ENCODE results near the gene SLC38A10. TPM values are rescaled to one million over a fixed set of nuclear protein-coding genes. Genes with fewer than 3 reads are reported as not detected.
A peak's percentile ranks its signal among the peaks of the same experiment; 100 is the strongest.

The SLC38A10 gene
- polyA plus RNA-seq, 1 experiment, result 29.3 TPM

- no peaks in the 10 kb centered on the region for H3K9me3 ChIP-seq (ENCODE audit: control insufficient read depth, insufficient read depth, low read length)
- peak overlapping the region; percentile 32 for H3K4me3 ChIP-seq (ENCODE audit: low read depth, low read length)
- DNase-seq (ENCODE audit: low read depth, low spot score), result peak; percentile 54
- H3K27ac ChIP-seq (ENCODE audit: low read depth, low read length), result peak overlapping the region; percentile 31
- ChIA-PET POLR2A (interaction anchor here (0.6 to 1.4 kb wide), 5 partner anchors 40 to 256 kb away, joined by 3 to 7 read pairs (median 4); partner anchors contain the start of genes BAHCC1 and SLC38A10), CTCF (interaction anchor here (0.6 to 2.7 kb wide), 17 partner anchors 15 to 345 kb away, joined by 3 to 21 read pairs (median 3); partner anchors contain the start of gene BAHCC1)
- peak; percentile 81 for TF ChIP-seq CTCF (IDR thresholded peaks at IDR 0.05; ENCODE audit: low read depth, low read length)
- no peaks in the 10 kb centered on the region for H3K27me3 ChIP-seq (ENCODE audit: control insufficient read depth, insufficient read depth, low read length)
Measured at GRCh38 chr17:81254955-81255717, 40.0 kb downstream of the SLC38A10 start.

- ChIA-PET POLR2A (no interaction called here), CTCF (interaction anchor here (0.5 to 2.7 kb wide), 11 partner anchors 38 to 348 kb away, joined by 3 to 21 read pairs (median 4); partner anchors contain the start of gene BAHCC1)
- H3K9me3 ChIP-seq (ENCODE audit: control insufficient read depth, insufficient read depth, low read length), result peaks cover 8% of the 10 kb centered on the region; the same call in 1 of the 2 replicates
Measured at GRCh38 chr17:81253358-81254131, 41.6 kb downstream of the SLC38A10 start.

GRCh38 chr17:81252987-81253329 lies 42.1 kb downstream of the SLC38A10 start:
- H3K9me3 ChIP-seq (ENCODE audit: control insufficient read depth, insufficient read depth, low read length), result peaks cover 8% of the 10 kb centered on the region; the same call in 1 of the 2 replicates
- DNase-seq (ENCODE audit: low read depth, low spot score), result no peak
- no peak for TF ChIP-seq CTCF (IDR thresholded peaks at IDR 0.05; ENCODE audit: low read depth, low read length)
- no peak overlapping the region for H3K4me3 ChIP-seq (ENCODE audit: low read depth, low read length)
- H3K27me3 ChIP-seq (ENCODE audit: control insufficient read depth, insufficient read depth, low read length), result no peaks in the 10 kb centered on the region
- CTCF ChIA-PET, result interaction anchor here (0.5 to 1.3 kb wide), 7 partner anchors 39 to 348 kb away, joined by 3 to 14 read pairs (median 3); no protein-coding TSS in a partner anchor
- no peak overlapping the region for H3K27ac ChIP-seq (ENCODE audit: low read depth, low read length)
- POLR2A ChIA-PET, result interaction anchor here (0.5 kb wide), 1 partner anchor 257 kb away, joined by 4 read pairs; no protein-coding TSS in a partner anchor

More at GRCh38 chr17:81253358-81254131, 41.6 kb downstream of the SLC38A10 start:
- peak; percentile 77 for TF ChIP-seq CTCF (IDR thresholded peaks at IDR 0.05; ENCODE audit: low read depth, low read length)
- Histone ChIP-seq H3K4me3 (ENCODE audit: low read depth, low read length) (no peak overlapping the region), H3K27ac (ENCODE audit: low read depth, low read length) (no peak overlapping the region), H3K27me3 (ENCODE audit: control insufficient read depth, insufficient read depth, low read length) (no peaks in the 10 kb centered on the region)
- DNase-seq (ENCODE audit: low read depth, low spot score), result no peak

- no peak for TF ChIP-seq CTCF (IDR thresholded peaks at IDR 0.05; ENCODE audit: low read depth, low read length)
- POLR2A ChIA-PET, result interaction anchor here (0.5 kb wide), 2 partner anchors 258 to 284 kb away, joined by 3 to 4 read pairs; no protein-coding TSS in a partner anchor
- Histone ChIP-seq H3K9me3 (ENCODE audit: control insufficient read depth, insufficient read depth, low read length) (peaks cover 8% of the 10 kb centered on the region; the same call in 1 of the 2 replicates), H3K4me3 (ENCODE audit: low read depth, low read length) (no peak overlapping the region), H3K27me3 (ENCODE audit: control insufficient read depth, insufficient read depth, low read length) (no peaks in the 10 kb centered on the region), H3K27ac (ENCODE audit: low read depth, low read length) (no peak overlapping the region)
- DNase-seq (ENCODE audit: low read depth, low spot score), result no peak
- CTCF ChIA-PET, result interaction anchor here (0.5 to 1.3 kb wide), 7 partner anchors 39 to 349 kb away, joined by 3 to 14 read pairs (median 3); no protein-coding TSS in a partner anchor
Measured at GRCh38 chr17:81252326-81252986, 42.7 kb downstream of the SLC38A10 start.
